ENCODE measurements around the gene ELMO1. TPM values are rescaled to one million over a fixed set of nuclear protein-coding genes. Genes with fewer than 3 reads are reported as not detected.

ELMO1 gene
- total RNA-seq, 1 donor from 2014 or later, result 132 TPM

GRCh38 chr7:37211097-37211880 is 237.4 kb downstream of the ELMO1 start:
- Mint-ChIP-seq H3K4me3 (no peak overlapping the region), H3K9me3 (no peaks in the 10 kb centered on the region), H3K27ac (no peak overlapping the region), H3K36me3 (ENCODE audit: low read depth) (peaks cover 81% of the 10 kb centered on the region), H3K4me1 (peaks cover 11% of the 10 kb centered on the region), H3K27me3 (no peaks in the 10 kb centered on the region)
- intact Hi-C loops (cut with micrococcal nuclease), result no loop called here
- DNase-seq, result no peak
- POLR2A ChIA-PET, result interaction anchor here (1.2 kb wide), 1 partner anchor 10 kb away, joined by 3 read pairs; no protein-coding TSS in a partner anchor
- no peak for ATAC-seq (ENCODE audit: low read depth)
- CTCF ChIA-PET, result interaction anchor here (1.3 kb wide), 1 partner anchor 73 kb away, joined by 3 read pairs; no protein-coding TSS in a partner anchor
- no peak for TF ChIP-seq CTCF (IDR thresholded peaks at IDR 0.05)

GRCh38 chr7:37209195-37209594 is 239.5 kb downstream of the ELMO1 start:
- H3K36me3 Mint-ChIP-seq (ENCODE audit: low read depth), result peaks cover 86% of the 10 kb centered on the region
- POLR2A ChIA-PET, result interaction anchor here (0.7 kb wide), 1 partner anchor 304 kb away, joined by 3 read pairs; no protein-coding TSS in a partner anchor
- peaks cover 11% of the 10 kb centered on the region for H3K4me1 Mint-ChIP-seq

GRCh38 chr7:37208528-37208927 is 240.1 kb downstream of the ELMO1 start:
- ChIA-PET POLR2A (interaction anchor here (0.8 kb wide), 1 partner anchor 144 kb away, joined by 3 read pairs; no protein-coding TSS in a partner anchor), CTCF (interaction anchor here (0.7 to 4.0 kb wide), 11 partner anchors 10 to 625 kb away, joined by 3 to 42 read pairs (median 4); no protein-coding TSS in a partner anchor)
- Mint-ChIP-seq H3K9me3 (no peaks in the 10 kb centered on the region), H3K36me3 (ENCODE audit: low read depth) (peaks cover 86% of the 10 kb centered on the region), H3K4me1 (peaks cover 11% of the 10 kb centered on the region), H3K4me3 (no peak overlapping the region), H3K27me3 (no peaks in the 10 kb centered on the region), H3K27ac (peak overlapping the region; percentile 10)
- ATAC-seq (ENCODE audit: low read depth), result peak; percentile 75
- no peak for TF ChIP-seq CTCF (IDR thresholded peaks at IDR 0.05)
- intact Hi-C loops (cut with micrococcal nuclease), result loop anchor here (1.0 kb wide), 5 partner anchors 145 to 625 kb away; partner anchors contain the start of gene ELMO1
- DNase-seq, result no peak

More at GRCh38 chr7:37209195-37209594, 239.5 kb downstream of the ELMO1 start:
- CTCF ChIA-PET, result interaction anchor here (0.6 to 4.0 kb wide), 10 partner anchors 11 to 622 kb away, joined by 3 to 42 read pairs (median 4); no protein-coding TSS in a partner anchor
- intact Hi-C loops (cut with micrococcal nuclease), result no loop called here
- ATAC-seq (ENCODE audit: low read depth), result no peak
- no peaks in the 10 kb centered on the region for H3K9me3 Mint-ChIP-seq
- H3K4me3 Mint-ChIP-seq, result no peak overlapping the region
- H3K27me3 Mint-ChIP-seq, result no peaks in the 10 kb centered on the region
- no peak for DNase-seq
- no peak overlapping the region for H3K27ac Mint-ChIP-seq
- no peak for TF ChIP-seq CTCF (IDR thresholded peaks at IDR 0.05)

- Mint-ChIP-seq H3K9me3 (no peaks in the 10 kb centered on the region), H3K4me3 (no peak overlapping the region), H3K27me3 (no peaks in the 10 kb centered on the region), H3K36me3 (ENCODE audit: low read depth) (peaks cover 77% of the 10 kb centered on the region), H3K4me1 (peaks cover 10% of the 10 kb centered on the region), H3K27ac (no peak overlapping the region)
- intact Hi-C loops (cut with micrococcal nuclease), result no loop called here
- POLR2A ChIA-PET, result no interaction called here
- no peak for DNase-seq
- TF ChIP-seq CTCF (IDR thresholded peaks at IDR 0.05), result no peak
- no peak for ATAC-seq (ENCODE audit: low read depth)
- CTCF ChIA-PET, result interaction anchor here (1.5 kb wide), 1 partner anchor 24 kb away, joined by 3 read pairs; no protein-coding TSS in a partner anchor
Observed at GRCh38 chr7:37206192-37206591, 242.5 kb downstream of the ELMO1 start.

- ATAC-seq (ENCODE audit: low read depth) (no peak), DNase-seq (no peak)
- H3K27ac Mint-ChIP-seq, result no peak overlapping the region
- CTCF ChIA-PET, result interaction anchor here (1.2 kb wide), 1 partner anchor 764 kb away, joined by 4 read pairs; no protein-coding TSS in a partner anchor
- TF ChIP-seq CTCF (IDR thresholded peaks at IDR 0.05), result no peak
- intact Hi-C loops (cut with micrococcal nuclease), result no loop called here
- no peaks in the 10 kb centered on the region for H3K9me3 Mint-ChIP-seq
- peaks cover 73% of the 10 kb centered on the region for H3K36me3 Mint-ChIP-seq (ENCODE audit: low read depth)
- no peak overlapping the region for H3K4me3 Mint-ChIP-seq
- H3K4me1 Mint-ChIP-seq, result peaks cover 15% of the 10 kb centered on the region
- POLR2A ChIA-PET, result no interaction called here
- no peaks in the 10 kb centered on the region for H3K27me3 Mint-ChIP-seq
Observed at GRCh38 chr7:37205451-37205850, 243.2 kb downstream of the ELMO1 start.

Measured in activated B cell treated with CpG ODN at 0.5 μM for 24 hours (primary cell).